ENCODE results near the gene NFIB.

Gene NFIB

DNA sequence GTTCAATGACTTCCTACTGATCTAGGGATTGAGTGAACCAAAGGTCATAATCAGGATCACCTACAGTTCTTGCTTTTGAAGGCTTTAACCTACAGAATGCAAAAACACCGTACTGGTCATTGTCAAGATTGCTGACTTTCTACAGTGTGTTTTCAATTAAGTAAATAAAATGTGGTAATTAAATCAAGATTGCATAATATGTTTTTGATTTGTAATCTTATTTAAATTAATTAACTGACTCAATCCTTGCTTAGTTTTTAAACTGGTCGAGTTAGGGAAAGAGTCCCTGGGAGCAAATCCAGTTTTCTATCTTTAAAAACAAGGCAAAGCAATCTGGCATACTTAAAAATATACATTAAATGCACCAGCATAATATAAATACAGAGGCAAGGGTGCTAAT is 125.9 kb downstream of the NFIB start:
- no peak for DNase-seq (ENCODE audit: low spot score)

DNA sequence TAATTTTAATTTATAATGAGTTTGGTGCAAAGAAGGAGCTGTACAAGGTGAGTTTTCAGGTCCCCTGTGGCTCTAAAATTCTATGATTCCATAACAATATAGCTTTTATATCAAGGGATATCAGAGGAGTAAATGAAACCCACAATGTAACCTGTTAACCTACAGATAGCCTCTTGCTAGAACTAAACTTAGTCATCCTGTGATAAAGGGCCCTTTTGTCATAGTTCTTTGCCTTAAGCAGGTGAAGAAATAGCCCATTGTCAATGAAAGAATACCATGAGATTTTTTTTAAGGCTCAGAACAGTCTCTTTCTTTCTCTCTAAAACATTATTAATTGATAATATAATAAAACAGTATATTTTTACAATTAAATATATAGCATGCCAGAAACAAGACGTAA is 127.8 kb downstream of the NFIB start:
- DNase-seq (ENCODE audit: low spot score): no peak

GRCh38 chr9:14185016-14185415 is 128.9 kb downstream of the NFIB start:
- no peak for DNase-seq (ENCODE audit: low spot score)

DNA sequence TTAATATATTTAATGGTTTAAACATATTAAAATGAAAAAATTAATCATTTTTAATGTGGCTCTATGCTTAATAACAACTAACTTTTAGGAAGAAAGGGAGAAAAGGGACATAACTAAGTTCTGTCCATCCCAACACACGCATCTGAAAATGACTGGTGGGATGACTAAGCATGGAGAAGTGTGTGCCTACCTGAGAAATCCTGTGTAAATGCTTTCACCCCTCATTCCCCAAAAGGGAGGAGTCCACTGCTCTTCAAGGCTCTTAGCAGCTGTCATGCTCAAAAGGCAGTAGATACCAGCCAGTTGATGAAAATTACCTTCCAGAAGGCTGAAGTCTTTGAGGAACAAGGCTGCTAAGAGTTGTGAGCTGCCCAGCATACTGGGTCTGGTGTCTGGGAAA is 130.9 kb downstream of the NFIB start:
- DNase-seq (ENCODE audit: low spot score): no peak

GRCh38 chr9:14180960-14181537 is 132.9 kb downstream of the NFIB start:
- DNase-seq (ENCODE audit: low spot score): no peak

DNA sequence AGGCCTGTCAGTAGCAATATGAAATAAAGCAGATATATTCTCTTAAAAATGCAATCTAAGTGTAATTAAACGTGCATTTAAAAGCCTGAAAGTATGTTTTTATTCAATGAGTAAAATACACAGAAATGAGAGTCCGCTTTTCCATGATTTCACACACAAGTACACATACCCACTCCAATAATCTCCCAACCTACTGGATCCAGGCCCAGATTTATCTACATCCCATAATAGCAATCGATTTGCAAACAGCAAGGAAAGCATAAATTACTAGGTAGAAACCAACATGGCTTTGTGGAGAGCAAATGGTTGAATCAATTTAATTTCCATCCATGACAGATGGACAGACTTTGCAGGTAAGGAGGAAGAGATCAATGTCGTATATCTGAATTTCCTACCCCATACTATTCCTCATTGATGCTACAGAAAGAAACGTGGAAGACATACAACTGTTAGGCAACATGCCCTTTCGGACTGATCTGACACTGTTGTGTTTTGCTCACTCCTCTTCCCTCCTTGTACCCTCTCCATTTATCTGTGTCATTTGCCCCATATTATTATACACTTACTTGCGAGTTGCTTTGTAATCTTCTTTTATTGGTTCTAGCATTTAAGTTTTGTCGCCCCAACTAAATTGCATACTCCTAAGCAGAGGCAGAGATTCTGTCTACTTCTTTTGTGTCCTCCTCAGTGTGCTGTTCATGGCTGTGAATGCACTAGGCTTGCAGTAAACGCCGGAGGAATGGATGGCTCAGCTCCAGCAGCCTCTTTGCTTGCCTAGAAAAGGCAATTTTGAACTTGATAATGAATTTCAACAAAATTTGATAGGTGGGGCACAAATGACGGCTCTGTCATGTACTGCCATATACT is 133.6 kb downstream of the NFIB start:
- DNase-seq (ENCODE audit: low spot score): no peak

GRCh38 chr9:14179449-14179848 is 134.5 kb downstream of the NFIB start:
- no peak for DNase-seq (ENCODE audit: low spot score)

DNA sequence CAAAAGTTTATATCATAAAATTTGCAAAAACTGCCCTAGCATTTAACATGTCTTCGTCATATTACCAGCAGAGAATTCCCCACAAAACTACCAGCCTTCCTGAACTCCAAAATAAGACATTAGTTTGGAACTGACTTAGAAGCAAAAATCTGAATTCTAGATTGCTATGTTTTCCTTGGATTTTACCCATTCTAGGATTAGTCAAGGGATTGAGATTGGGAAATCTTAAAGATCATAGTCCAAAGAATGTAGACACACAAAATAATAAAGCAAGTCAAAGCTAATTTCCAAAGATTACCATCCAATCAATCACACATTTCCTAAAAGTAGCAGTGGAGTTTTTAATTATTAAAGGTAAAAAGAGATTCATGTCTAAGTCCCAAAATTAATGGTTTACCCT is 138.2 kb downstream of the NFIB start:
- DNase-seq (ENCODE audit: low spot score): no peak

DNA sequence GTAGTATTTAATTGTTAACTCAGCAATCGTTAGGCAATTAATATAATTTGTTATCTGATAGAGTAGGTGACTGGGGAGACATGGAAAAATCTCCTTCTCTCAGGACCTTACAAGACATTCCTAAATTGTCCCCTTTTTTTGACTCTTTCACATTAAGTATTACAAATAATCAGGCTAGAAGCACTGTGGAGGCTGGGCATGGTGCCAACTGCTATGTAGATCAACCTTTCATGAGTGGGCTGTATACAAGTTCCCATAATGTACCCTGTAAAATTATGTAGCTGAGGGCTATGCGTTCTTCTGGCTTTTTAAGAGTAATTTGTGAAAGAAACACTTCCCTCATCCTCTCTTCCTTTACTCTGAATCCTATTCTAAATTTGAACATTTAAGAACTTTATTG is 140.2 kb downstream of the NFIB start:
- no peak for DNase-seq (ENCODE audit: low spot score)

- no peak for DNase-seq (ENCODE audit: low spot score)
These were observed 142.9 kb downstream of the NFIB start for GRCh38 chr9:14170973-14171596.

- no peak for DNase-seq (ENCODE audit: low spot score)
These were observed 143.5 kb downstream of the NFIB start for GRCh38 chr9:14170392-14170931.

GRCh38 chr9:14168381-14168780 is 145.6 kb downstream of the NFIB start:
- DNase-seq (ENCODE audit: low spot score): no peak

DNA sequence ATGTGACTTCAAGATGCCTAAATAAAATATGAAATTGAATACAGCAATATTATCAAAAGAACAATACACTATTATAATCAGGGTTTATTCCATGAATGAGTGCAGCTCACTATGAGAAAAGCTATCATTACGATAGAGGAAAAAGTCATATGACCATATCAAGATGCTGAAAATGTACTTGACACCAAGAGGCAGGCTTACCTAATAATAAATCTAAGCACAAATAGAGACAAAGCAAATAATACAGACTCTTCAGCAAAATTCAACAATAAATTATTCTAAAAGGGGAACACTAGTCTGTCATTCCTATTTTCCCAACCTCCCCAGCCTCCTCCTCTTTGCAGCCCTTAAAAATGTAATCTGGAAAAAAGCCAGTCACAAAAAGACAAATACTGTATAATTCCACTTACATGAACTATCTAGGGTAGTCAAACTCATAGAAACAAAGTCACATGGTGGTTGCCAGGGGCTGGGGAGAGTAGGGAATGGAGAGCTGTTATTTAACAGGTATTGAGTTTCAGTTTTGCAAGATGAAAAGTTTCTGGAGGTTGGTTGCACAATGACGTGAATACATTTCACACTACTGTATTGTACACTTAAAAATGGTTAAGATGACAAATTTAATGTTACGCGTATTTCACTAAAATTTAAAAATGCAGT is 148.4 kb downstream of the NFIB start:
- DNase-seq (ENCODE audit: low spot score): no peak

DNA sequence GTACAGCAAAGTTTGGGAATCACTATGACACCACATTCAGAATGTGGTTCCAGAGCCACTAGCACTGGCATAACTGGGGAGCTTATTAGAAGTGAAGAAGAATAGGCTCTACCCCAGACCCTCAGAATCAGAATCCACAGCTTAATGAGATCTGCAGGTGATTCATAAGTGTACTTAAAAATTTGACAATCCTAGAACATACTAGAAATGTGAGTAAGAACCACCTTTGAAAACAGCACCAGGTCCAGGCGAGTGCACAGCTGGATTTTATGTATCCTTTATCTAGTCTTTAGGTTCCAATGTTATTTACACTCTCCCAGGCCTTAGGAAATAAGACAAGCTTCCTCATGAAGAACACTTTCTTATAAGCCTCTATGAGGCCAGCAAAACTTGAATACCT is 149.0 kb downstream of the NFIB start:
- DNase-seq (ENCODE audit: low spot score): no peak

- DNase-seq (ENCODE audit: low spot score): no peak
These were observed 154.3 kb downstream of the NFIB start for GRCh38 chr9:14159440-14160216.

- no peak for DNase-seq (ENCODE audit: low spot score)
These were observed 155.0 kb downstream of the NFIB start for GRCh38 chr9:14158916-14159315.

GRCh38 chr9:14158136-14158813 is 155.7 kb downstream of the NFIB start:
- no peak for DNase-seq (ENCODE audit: low spot score)

DNA sequence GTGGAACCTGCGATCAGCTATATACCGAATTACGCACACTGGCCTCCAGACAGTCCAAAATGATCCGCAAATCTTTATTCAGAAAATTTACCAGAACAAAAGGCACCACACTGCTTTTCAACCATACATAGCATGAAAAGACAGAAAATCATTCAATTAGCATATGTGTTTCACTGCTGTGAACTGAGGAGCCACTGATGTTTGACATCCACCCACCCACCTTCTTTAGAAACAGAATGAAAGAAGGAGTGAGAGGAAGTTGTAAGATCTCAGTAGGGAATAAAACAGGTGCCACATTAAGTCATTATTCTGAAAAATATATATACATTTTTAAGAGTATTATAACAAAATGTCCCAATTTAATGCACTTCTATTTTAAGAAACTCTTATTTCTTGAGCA is 156.8 kb downstream of the NFIB start:
- DNase-seq (ENCODE audit: low spot score): no peak

- DNase-seq (ENCODE audit: low spot score): no peak
These were observed 157.9 kb downstream of the NFIB start for GRCh38 chr9:14156046-14156445.

GRCh38 chr9:14155237-14155636 is 158.7 kb downstream of the NFIB start:
- no peak for DNase-seq (ENCODE audit: low spot score)

GRCh38 chr9:14153310-14153720 is 160.6 kb downstream of the NFIB start:
- no peak for DNase-seq (ENCODE audit: low spot score)

All from CD4-positive, alpha-beta T cell treated with Interleukin-2 at 100 ng/mL for 4 hours (primary cell).